Measurements from ENCODE around the gene CTXND1.
A peak's percentile ranks its signal among the peaks of the same experiment; 100 is the strongest.

Gene CTXND1

DNA sequence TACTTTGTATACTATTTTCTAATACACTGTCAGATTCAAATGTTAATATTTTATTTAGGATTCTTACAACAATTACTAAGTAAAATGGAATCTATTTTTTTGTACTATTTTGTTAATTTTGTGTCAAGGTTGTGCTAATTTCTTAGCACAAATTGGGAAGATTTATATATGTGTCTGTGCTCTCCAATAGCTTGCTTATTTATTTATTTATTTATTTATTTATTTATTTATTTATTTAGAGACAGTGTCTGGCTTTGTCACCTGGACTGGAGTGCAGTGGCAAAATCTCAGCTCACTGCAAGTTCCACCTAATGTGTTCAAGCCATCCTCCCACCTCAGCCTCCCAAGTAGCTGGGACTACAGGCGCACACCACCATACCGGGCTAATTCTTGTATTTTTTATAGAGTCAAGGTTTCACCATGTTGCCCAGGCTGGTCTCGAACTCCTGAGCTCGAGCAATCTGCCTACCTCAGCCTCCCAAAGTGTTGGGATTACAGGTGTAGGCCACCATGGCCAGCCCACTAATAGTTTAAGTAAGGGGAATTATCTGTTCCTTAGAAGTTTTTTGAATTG, 34.6 kb downstream of the CTXND1 start (continued):
- TF ChIP-seq, protein P1, sequence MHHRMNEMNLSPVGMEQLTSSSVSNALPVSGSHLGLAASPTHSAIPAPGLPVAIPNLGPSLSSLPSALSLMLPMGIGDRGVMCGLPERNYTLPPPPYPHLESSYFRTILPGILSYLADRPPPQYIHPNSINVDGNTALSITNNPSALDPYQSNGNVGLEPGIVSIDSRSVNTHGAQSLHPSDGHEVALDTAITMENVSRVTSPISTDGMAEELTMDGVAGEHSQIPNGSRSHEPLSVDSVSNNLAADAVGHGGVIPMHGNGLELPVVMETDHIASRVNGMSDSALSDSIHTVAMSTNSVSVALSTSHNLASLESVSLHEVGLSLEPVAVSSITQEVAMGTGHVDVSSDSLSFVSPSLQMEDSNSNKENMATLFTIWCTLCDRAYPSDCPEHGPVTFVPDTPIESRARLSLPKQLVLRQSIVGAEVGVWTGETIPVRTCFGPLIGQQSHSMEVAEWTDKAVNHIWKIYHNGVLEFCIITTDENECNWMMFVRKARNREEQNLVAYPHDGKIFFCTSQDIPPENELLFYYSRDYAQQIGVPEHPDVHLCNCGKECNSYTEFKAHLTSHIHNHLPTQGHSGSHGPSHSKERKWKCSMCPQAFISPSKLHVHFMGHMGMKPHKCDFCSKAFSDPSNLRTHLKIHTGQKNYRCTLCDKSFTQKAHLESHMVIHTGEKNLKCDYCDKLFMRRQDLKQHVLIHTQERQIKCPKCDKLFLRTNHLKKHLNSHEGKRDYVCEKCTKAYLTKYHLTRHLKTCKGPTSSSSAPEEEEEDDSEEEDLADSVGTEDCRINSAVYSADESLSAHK (tag by site-specific recombination; IDR thresholded peaks at IDR 0.05), result no peak
- no peak for TF ChIP-seq ZNF837 (tag by site-specific recombination; IDR thresholded peaks at IDR 0.05)
- TF ChIP-seq KLF8 (tag by site-specific recombination; IDR thresholded peaks at IDR 0.05), result no peak
- no peak for TF ChIP-seq ZNF544 (tag by site-specific recombination; IDR thresholded peaks at IDR 0.05)
- no peak for TF ChIP-seq ZNF184 (tag by site-specific recombination; IDR thresholded peaks at IDR 0.05)
- no peak for TF ChIP-seq ZNF660 (tag by site-specific recombination; IDR thresholded peaks at IDR 0.05)
- TF ChIP-seq ZNF48 (tag by site-specific recombination; IDR thresholded peaks at IDR 0.05), result no peak
- TF ChIP-seq ZNF585B (tag by site-specific recombination; IDR thresholded peaks at IDR 0.05), result no peak
- no peak for TF ChIP-seq ZBTB17 (tag by site-specific recombination; IDR thresholded peaks at IDR 0.05)
- TF ChIP-seq ZSCAN30 (tag by site-specific recombination; IDR thresholded peaks at IDR 0.05), result no peak
- TF ChIP-seq ZNF76 (tag by site-specific recombination; IDR thresholded peaks at IDR 0.05; ENCODE audit: borderline replicate concordance, low read depth), result no peak
- no peak for TF ChIP-seq SCRT1 (tag by site-specific recombination; IDR thresholded peaks at IDR 0.05; ENCODE audit: borderline replicate concordance)
- TF ChIP-seq, protein P2, sequence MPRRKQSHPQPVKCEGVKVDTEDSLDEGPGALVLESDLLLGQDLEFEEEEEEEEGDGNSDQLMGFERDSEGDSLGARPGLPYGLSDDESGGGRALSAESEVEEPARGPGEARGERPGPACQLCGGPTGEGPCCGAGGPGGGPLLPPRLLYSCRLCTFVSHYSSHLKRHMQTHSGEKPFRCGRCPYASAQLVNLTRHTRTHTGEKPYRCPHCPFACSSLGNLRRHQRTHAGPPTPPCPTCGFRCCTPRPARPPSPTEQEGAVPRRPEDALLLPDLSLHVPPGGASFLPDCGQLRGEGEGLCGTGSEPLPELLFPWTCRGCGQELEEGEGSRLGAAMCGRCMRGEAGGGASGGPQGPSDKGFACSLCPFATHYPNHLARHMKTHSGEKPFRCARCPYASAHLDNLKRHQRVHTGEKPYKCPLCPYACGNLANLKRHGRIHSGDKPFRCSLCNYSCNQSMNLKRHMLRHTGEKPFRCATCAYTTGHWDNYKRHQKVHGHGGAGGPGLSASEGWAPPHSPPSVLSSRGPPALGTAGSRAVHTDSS (tag by site-specific recombination; IDR thresholded peaks at IDR 0.05), result no peak
- TF ChIP-seq ZNF24 (tag by site-specific recombination; IDR thresholded peaks at IDR 0.05), result no peak
- TF ChIP-seq, protein P3, sequence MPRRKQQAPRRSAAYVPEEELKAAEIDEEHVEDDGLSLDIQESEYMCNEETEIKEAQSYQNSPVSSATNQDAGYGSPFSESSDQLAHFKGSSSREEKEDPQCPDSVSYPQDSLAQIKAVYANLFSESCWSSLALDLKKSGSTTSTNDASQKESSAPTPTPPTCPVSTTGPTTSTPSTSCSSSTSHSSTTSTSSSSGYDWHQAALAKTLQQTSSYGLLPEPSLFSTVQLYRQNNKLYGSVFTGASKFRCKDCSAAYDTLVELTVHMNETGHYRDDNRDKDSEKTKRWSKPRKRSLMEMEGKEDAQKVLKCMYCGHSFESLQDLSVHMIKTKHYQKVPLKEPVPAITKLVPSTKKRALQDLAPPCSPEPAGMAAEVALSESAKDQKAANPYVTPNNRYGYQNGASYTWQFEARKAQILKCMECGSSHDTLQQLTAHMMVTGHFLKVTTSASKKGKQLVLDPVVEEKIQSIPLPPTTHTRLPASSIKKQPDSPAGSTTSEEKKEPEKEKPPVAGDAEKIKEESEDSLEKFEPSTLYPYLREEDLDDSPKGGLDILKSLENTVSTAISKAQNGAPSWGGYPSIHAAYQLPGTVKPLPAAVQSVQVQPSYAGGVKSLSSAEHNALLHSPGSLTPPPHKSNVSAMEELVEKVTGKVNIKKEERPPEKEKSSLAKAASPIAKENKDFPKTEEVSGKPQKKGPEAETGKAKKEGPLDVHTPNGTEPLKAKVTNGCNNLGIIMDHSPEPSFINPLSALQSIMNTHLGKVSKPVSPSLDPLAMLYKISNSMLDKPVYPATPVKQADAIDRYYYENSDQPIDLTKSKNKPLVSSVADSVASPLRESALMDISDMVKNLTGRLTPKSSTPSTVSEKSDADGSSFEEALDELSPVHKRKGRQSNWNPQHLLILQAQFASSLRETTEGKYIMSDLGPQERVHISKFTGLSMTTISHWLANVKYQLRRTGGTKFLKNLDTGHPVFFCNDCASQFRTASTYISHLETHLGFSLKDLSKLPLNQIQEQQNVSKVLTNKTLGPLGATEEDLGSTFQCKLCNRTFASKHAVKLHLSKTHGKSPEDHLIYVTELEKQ (tag by site-specific recombination; IDR thresholded peaks at IDR 0.05; ENCODE audit: borderline replicate concordance), result no peak; the same call in 1 of the 2 replicates
- peak; percentile 8; the same call in 1 of the 2 replicates for TF ChIP-seq GLI2 (tag by site-specific recombination; IDR thresholded peaks at IDR 0.05; ENCODE audit: borderline replicate concordance, low read depth)
- TF ChIP-seq ZNF114 (tag by site-specific recombination; IDR thresholded peaks at IDR 0.05), result no peak
- TF ChIP-seq ZNF624 (tag by site-specific recombination; IDR thresholded peaks at IDR 0.05), result no peak
- peak; percentile 58 for TF ChIP-seq ZNF510 (tag by site-specific recombination; IDR thresholded peaks at IDR 0.05; ENCODE audit: insufficient replicate concordance)
- TF ChIP-seq ZNF558 (tag by site-specific recombination; IDR thresholded peaks at IDR 0.05), result no peak
- TF ChIP-seq ZBTB21 (tag by site-specific recombination; IDR thresholded peaks at IDR 0.05), result 0 out of 2 replicates have a peak, but pooled peaks have one; percentile 45
- TF ChIP-seq, protein P4, sequence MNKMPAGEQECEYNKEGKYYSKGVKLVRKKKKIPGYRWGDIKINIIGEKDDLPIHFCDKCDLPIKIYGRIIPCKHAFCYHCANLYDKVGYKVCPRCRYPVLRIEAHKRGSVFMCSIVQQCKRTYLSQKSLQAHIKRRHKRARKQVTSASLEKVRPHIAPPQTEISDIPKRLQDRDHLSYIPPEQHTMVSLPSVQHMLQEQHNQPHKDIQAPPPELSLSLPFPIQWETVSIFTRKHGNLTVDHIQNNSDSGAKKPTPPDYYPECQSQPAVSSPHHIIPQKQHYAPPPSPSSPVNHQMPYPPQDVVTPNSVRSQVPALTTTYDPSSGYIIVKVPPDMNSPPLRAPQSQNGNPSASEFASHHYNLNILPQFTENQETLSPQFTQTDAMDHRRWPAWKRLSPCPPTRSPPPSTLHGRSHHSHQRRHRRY (tag by site-specific recombination; IDR thresholded peaks at IDR 0.05), result no peak
- TF ChIP-seq ZNF433 (tag by site-specific recombination; IDR thresholded peaks at IDR 0.05; ENCODE audit: low read depth), result 0 out of 2 replicates have a peak, but pooled peaks have one; percentile 43
- TF ChIP-seq ZNF549 (tag by site-specific recombination; IDR thresholded peaks at IDR 0.05), result no peak
- no peak for TF ChIP-seq ZNF626 (tag by site-specific recombination; IDR thresholded peaks at IDR 0.05)
- no peak for TF ChIP-seq ZBTB7A (tag by site-specific recombination; IDR thresholded peaks at IDR 0.05; ENCODE audit: low read depth)
- TF ChIP-seq ZFP3 (tag by site-specific recombination; IDR thresholded peaks at IDR 0.05; ENCODE audit: low read depth), result no peak
- TF ChIP-seq MZF1 (tag by site-specific recombination; IDR thresholded peaks at IDR 0.05; ENCODE audit: borderline replicate concordance), result no peak
- TF ChIP-seq ZNF146 (tag by site-specific recombination; IDR thresholded peaks at IDR 0.05), result no peak
- TF ChIP-seq ZNF248 (tag by site-specific recombination; IDR thresholded peaks at IDR 0.05), result no peak
- no peak for TF ChIP-seq ZNF530 (tag by site-specific recombination; IDR thresholded peaks at IDR 0.05; ENCODE audit: low read depth)
- peak; percentile 10; the same call in 1 of the 2 replicates for TF ChIP-seq ZNF654 (tag by site-specific recombination; IDR thresholded peaks at IDR 0.05; ENCODE audit: low read depth)
- no peak for TF ChIP-seq ZNF391 (tag by site-specific recombination; IDR thresholded peaks at IDR 0.05; ENCODE audit: borderline replicate concordance, low read depth)
- no peak for TF ChIP-seq PRDM1 (tag by site-specific recombination; IDR thresholded peaks at IDR 0.05)

Data from HEK293 (cell line).